H9 (cell line): ENCODE data around the gene CAPN2. TPM values are rescaled to one million over a fixed set of nuclear protein-coding genes. Genes with fewer than 3 reads are reported as not detected.

Experiments used
- DNase-seq: peaks from one replicate; pipeline ENCODE4 v3.0.0-alpha.2; 2017
- H2AFZ ChIP-seq: one replicate; pipeline ENCODE4 v1.6.1; 2013; ENCODE audit warnings: mild to moderate bottlenecking, low read length, control low read depth, moderate library complexity
- H2AK5ac ChIP-seq: 2 replicates; pipeline ENCODE4 v1.6.1; 2013; ENCODE audit warnings: low read length, control low read depth, mixed read lengths; ENCODE audit not compliant: insufficient read length
- H2BK120ac ChIP-seq: one replicate; pipeline ENCODE4 v1.6.1; 2013; ENCODE audit warnings: low read depth, mild to moderate bottlenecking, low read length, control low read depth, inconsistent platforms; ENCODE audit not compliant: poor library complexity, severe bottlenecking
- H2BK12ac ChIP-seq: 2 replicates; pipeline ENCODE4 v1.6.1; 2013; ENCODE audit warnings: low read length, control low read depth, mixed read lengths, low read depth; ENCODE audit not compliant: insufficient read length
- H2BK15ac ChIP-seq: 2 replicates; pipeline ENCODE4 v1.6.1; 2013; ENCODE audit warnings: low read depth, low read length, control low read depth
- H2BK20ac ChIP-seq: one replicate; pipeline ENCODE4 v1.6.1; 2013; ENCODE audit warnings: low read depth, mild to moderate bottlenecking, low read length, control low read depth, inconsistent platforms; ENCODE audit not compliant: poor library complexity, severe bottlenecking
- H2BK5ac ChIP-seq: 2 replicates; pipeline ENCODE4 v1.6.1; 2013; ENCODE audit warnings: low read length, control low read depth, mixed read lengths; ENCODE audit not compliant: insufficient read length
- H3K14ac ChIP-seq: 2 replicates; pipeline ENCODE4 v1.6.1; 2013; ENCODE audit warnings: low read length, control low read depth; ENCODE audit not compliant: insufficient read depth
- H3K18ac ChIP-seq: 2 replicates; pipeline ENCODE4 v1.6.1; 2013; ENCODE audit warnings: low read depth, mild to moderate bottlenecking, mixed read lengths, low read length, control low read depth; ENCODE audit not compliant: insufficient read length
- H3K23ac ChIP-seq: 2 replicates; pipeline ENCODE4 v1.6.1; 2013; ENCODE audit warnings: low read length, control low read depth, mixed read lengths, low read depth; ENCODE audit not compliant: insufficient read length
- H3K23me2 ChIP-seq: 2 replicates; pipeline ENCODE4 v1.6.1; 2013; ENCODE audit warnings: low read depth, mild to moderate bottlenecking, mixed read lengths, low read length, control low read depth; ENCODE audit not compliant: insufficient read length, poor library complexity, severe bottlenecking
- H3K27ac ChIP-seq: 2 replicates; pipeline ENCODE4 v1.5.1; 2013; ENCODE audit warnings: low read length, control low read depth, mixed read lengths, low read depth; ENCODE audit not compliant: insufficient read length
- H3K27me3 ChIP-seq: 2 replicates; pipeline ENCODE4 v1.6.1; 2013; ENCODE audit warnings: low read length, control low read depth, inconsistent platforms; ENCODE audit not compliant: insufficient read depth
- H3K4ac ChIP-seq: 2 replicates; pipeline ENCODE4 v1.6.1; 2013; ENCODE audit warnings: low read depth, mild to moderate bottlenecking, control low read depth, inconsistent platforms, low read length, moderate library complexity
- H3K4me1 ChIP-seq: 2 replicates; pipeline ENCODE4 v1.6.1; 2013; ENCODE audit warnings: low read length, control low read depth, inconsistent platforms; ENCODE audit not compliant: insufficient read depth
- H3K4me2 ChIP-seq: 2 replicates; pipeline ENCODE4 v1.6.1; 2013; ENCODE audit warnings: low read length, control low read depth, mixed read lengths; ENCODE audit not compliant: insufficient read length, insufficient read depth
- H3K56ac ChIP-seq: 2 replicates; pipeline ENCODE4 v1.6.1; 2013; ENCODE audit warnings: low read depth, mild to moderate bottlenecking, mixed read lengths, low read length, control low read depth; ENCODE audit not compliant: insufficient read length
- H3K79me1 ChIP-seq: 2 replicates; pipeline ENCODE4 v1.6.1; 2013; ENCODE audit warnings: low read depth, mild to moderate bottlenecking, moderate library complexity, low read length, control low read depth, inconsistent platforms; ENCODE audit not compliant: insufficient read depth, poor library complexity, severe bottlenecking
- H3K79me2 ChIP-seq: 2 replicates; pipeline ENCODE4 v1.6.1; 2013; ENCODE audit warnings: low read length, control low read depth, inconsistent platforms; ENCODE audit not compliant: insufficient read depth
- H3K9ac ChIP-seq: 2 replicates; pipeline ENCODE4 v1.6.1; 2013; ENCODE audit warnings: low read length, control low read depth, mixed read lengths; ENCODE audit not compliant: insufficient read length; ENCODE audit errors: extremely low read depth
- H3K9me3 ChIP-seq: one replicate; pipeline ENCODE4 v1.6.1; 2013; ENCODE audit warnings: low read depth, low read length, inconsistent platforms; ENCODE audit not compliant: control insufficient read depth
- H3T11ph ChIP-seq: one replicate; pipeline ENCODE4 v1.6.1; 2013; ENCODE audit warnings: mild to moderate bottlenecking, low read length, control low read depth, inconsistent platforms
- H4K20me1 ChIP-seq: one replicate; pipeline ENCODE4 v1.6.1; 2013; ENCODE audit not compliant: control insufficient read depth, insufficient read length, insufficient read depth
- H4K5ac ChIP-seq: 2 replicates; pipeline ENCODE4 v1.6.1; 2013; ENCODE audit warnings: low read depth, mild to moderate bottlenecking, mixed read lengths, low read length, control low read depth; ENCODE audit not compliant: insufficient read length
- H4K8ac ChIP-seq: replicated peaks from 2 replicates; pipeline ENCODE4 v1.6.1; 2013; ENCODE audit warnings: low read length, control low read depth, mixed read lengths, low read depth; ENCODE audit not compliant: insufficient read length
- H4K91ac ChIP-seq: 2 replicates; pipeline ENCODE4 v1.6.1; 2013; ENCODE audit warnings: low read depth, mild to moderate bottlenecking, moderate library complexity, mixed read lengths, low read length, control low read depth; ENCODE audit not compliant: insufficient read length
- H3K27ac Mint-ChIP-seq, 3 experiments: 2 replicates in 2 of 3; 3 replicates in 1 of 3; pipeline ENCODE4 v1.8.0; 2020 to 2021; ENCODE audit warnings: mixed read lengths in 3 of 3, mild to moderate bottlenecking in 1 of 3, moderate library complexity in 1 of 3
- H3K27me3 Mint-ChIP-seq: 2 replicates; pipeline ENCODE4 v1.8.0; 2021; ENCODE audit warnings: low read depth, mild to moderate bottlenecking, moderate library complexity, mixed read lengths
- H3K36me3 Mint-ChIP-seq, 3 experiments: 2 replicates in 2 of 3; 3 replicates in 1 of 3; pipeline ENCODE4 v1.8.0; 2020 to 2021; ENCODE audit warnings: low read depth in 3 of 3, mixed read lengths in 3 of 3; ENCODE audit not compliant: insufficient read depth in 1 of 3
- H3K4me1 Mint-ChIP-seq, 2 experiments: 2 replicates each; pipeline ENCODE4 v1.8.0; 2020; ENCODE audit warnings: mixed read lengths in 2 of 2
- H3K4me3 Mint-ChIP-seq, 2 experiments: 2 replicates in 1 of 2; 3 replicates in 1 of 2; pipeline ENCODE4 v1.8.0; 2020 to 2021; ENCODE audit warnings: mild to moderate bottlenecking in 2 of 2, mixed read lengths in 2 of 2, moderate library complexity in 1 of 2
- H3K9me3 Mint-ChIP-seq, 2 experiments: 2 replicates in 1 of 2; 3 replicates in 1 of 2; pipeline ENCODE4 v1.8.0; 2020; ENCODE audit warnings: mild to moderate bottlenecking in 2 of 2, mixed read lengths in 2 of 2, moderate library complexity in 1 of 2
- WGBS: extraction: QIAGEN DNeasy Blood & Tissue Kit; methylation state at CpG from one replicate; pipeline ENCODE4 v1.1.7; 2013; ENCODE audit warnings: missing lambda C conversion rate, low lambda C conversion rate, mixed read lengths; ENCODE audit not compliant: insufficient read length; ENCODE audit errors: extremely low coverage; 5-methylcytosine and 5-hydroxymethylcytosine counted together
- total RNA-seq: library from RNA; stranded (reverse); gene quantifications from 2 replicates; pipeline ENCODE4 v1.2.1, GENCODE V29; 2021
- TF ChIP-seq, protein P1 (sequence below): fragments of 200-600 bp; sonication (generic); conservative IDR thresholded peaks from 3 replicates; pipeline ENCODE4 v1.8.0; 2021; ENCODE audit warnings: antibody characterized with exemption, mild to moderate bottlenecking

The CAPN2 gene
- total RNA-seq, 1 experiment from 2014 or later = 32.2 TPM

DNA sequence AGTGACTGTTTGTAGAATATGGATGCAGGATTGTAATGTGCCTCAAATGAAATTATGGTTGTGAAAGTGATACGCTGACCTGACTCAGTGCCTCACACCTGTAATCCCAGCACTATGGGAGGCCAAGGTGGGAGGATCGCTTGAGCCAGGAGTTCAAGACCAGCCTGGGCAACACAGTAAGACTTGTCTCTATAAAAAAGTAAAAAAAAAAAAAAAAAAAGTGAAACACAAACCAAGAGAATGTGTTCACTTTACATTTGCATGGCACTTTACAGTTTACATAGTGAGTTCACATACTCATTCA, 2.0 kb downstream of the CAPN2 start:
- Mint-ChIP-seq H3K27ac (no peak overlapping the region), H3K36me3 (peaks cover 2 to 9% (median 6%) of the 10 kb centered on the region in 3 experiments; a peak in 5 of 7 replicates), H3K4me3 (no peak overlapping the region), H3K9me3 (no peaks in the 10 kb centered on the region), H3K27me3 (peaks cover 78% of the 10 kb centered on the region), H3K4me1 (peaks cover 39 to 50% of the 10 kb centered on the region in 2 experiments)
- no peak overlapping the region for H3K14ac ChIP-seq
- peaks cover 8% of the 10 kb centered on the region; the same call in 1 of the 2 replicates for H3K4me1 ChIP-seq
- H3K79me1 ChIP-seq = no peaks in the 10 kb centered on the region
- peaks cover 6% of the 10 kb centered on the region for H3K23me2 ChIP-seq
- H2AFZ ChIP-seq = no peak overlapping the region
- H3K27ac ChIP-seq = no peak overlapping the region
- no peak for DNase-seq
- no peaks in the 10 kb centered on the region for H4K20me1 ChIP-seq
- no peak overlapping the region for H2BK15ac ChIP-seq
- H4K91ac ChIP-seq = no peak overlapping the region
- no peak overlapping the region for H3K4ac ChIP-seq
- H3K27me3 ChIP-seq = peaks cover 25% of the 10 kb centered on the region; the same call in 1 of the 2 replicates
- no peak overlapping the region for H3K23ac ChIP-seq
- no peak overlapping the region for H4K8ac ChIP-seq
- no peak overlapping the region for H2BK120ac ChIP-seq
- H3K79me2 ChIP-seq = no peaks in the 10 kb centered on the region
- no peak overlapping the region for H3K9ac ChIP-seq
- TF ChIP-seq, protein P1, sequence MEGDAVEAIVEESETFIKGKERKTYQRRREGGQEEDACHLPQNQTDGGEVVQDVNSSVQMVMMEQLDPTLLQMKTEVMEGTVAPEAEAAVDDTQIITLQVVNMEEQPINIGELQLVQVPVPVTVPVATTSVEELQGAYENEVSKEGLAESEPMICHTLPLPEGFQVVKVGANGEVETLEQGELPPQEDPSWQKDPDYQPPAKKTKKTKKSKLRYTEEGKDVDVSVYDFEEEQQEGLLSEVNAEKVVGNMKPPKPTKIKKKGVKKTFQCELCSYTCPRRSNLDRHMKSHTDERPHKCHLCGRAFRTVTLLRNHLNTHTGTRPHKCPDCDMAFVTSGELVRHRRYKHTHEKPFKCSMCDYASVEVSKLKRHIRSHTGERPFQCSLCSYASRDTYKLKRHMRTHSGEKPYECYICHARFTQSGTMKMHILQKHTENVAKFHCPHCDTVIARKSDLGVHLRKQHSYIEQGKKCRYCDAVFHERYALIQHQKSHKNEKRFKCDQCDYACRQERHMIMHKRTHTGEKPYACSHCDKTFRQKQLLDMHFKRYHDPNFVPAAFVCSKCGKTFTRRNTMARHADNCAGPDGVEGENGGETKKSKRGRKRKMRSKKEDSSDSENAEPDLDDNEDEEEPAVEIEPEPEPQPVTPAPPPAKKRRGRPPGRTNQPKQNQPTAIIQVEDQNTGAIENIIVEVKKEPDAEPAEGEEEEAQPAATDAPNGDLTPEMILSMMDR = no peak
- WGBS = no CpG with 5 or more reads among the region's 2 CpGs
- no peak overlapping the region for H2BK20ac ChIP-seq
- H3K18ac ChIP-seq = no peak overlapping the region
- no peak overlapping the region for H4K5ac ChIP-seq
- no peak overlapping the region for H3T11ph ChIP-seq
- no peaks in the 10 kb centered on the region for H3K9me3 ChIP-seq
- no peak overlapping the region for H2AK5ac ChIP-seq
- H2BK5ac ChIP-seq = no peak overlapping the region
- H2BK12ac ChIP-seq = no peak overlapping the region
- no peak overlapping the region for H3K4me2 ChIP-seq
- H3K56ac ChIP-seq = no peak overlapping the region
